GM19463 (cell line): ENCODE data around the gene SHISAL2B.
"Not testable (repeated sequence)": the region's sequence is repeated elsewhere in the genome, so short reads cannot be mapped to it uniquely, and the experiment has no call there.

ENCODE experiments used
- ATAC-seq: cut with Tn5 transposase; IDR thresholded peaks from one replicate; pipeline ENCODE4 v1.9.1; 2021; ENCODE audit warnings: mild to moderate bottlenecking, moderate library complexity; ENCODE audit not compliant: unreplicated experiment

Gene SHISAL2B

DNA sequence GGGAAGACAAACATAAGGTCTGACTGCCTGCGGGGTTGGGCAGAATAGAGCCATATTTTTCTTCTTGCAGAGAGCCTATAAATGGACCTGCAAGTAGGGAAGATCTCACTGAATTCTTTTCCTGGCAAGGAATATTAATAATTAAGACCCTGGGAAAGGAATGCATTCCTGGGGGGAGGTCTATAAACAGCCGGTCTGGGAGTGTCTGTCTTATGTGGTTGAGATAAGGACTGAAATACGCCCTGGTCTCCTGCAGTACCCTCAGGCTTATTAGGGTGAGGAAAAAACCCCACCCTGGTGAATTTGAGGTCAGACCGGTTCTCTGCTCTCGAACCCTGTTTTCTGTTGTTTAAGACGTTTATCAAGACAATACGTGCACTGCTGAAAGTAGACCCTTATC lies 6.1 kb downstream of the SHISAL2B start:
- not testable (repeated sequence) for ATAC-seq

DNA sequence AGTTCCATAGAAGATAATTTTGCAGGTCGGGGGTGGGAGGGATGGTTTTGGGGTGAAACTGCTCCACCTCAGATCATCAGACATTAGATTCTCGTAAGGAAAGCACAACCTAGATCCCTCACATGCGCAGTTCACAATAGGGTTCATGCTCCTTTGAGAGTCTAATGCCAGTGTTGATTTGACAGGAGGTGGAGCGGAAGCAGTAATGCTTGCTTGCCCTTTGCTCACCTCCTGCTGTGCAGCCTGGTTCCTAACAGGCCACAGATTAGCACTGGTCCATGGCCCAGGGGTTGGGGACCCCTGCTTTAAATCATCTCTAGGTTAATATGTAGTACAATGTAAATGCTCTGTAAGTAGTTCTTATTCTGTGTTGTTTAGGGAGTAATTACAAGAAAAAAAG lies 10.5 kb downstream of the SHISAL2B start:
- no peak for ATAC-seq

DNA sequence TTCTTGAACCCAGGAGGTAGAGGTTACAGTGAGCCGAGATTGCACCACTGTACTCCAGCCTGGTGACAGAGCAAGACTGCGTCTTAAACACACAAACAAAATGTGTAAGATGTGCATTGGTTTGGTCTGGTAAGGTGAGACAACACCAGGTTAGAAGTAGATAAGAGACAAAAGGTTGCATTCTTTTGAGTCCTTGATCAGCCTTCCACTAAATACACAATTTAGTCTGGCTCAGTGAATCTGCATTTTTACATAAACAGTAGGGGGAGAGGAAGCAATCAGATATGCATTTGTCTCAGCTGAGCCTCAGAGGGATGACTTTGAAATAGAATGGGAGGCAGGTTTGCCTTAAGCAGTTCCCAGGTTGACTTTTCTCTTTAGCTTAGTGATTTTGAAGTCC lies 15.8 kb downstream of the SHISAL2B start:
- not testable (repeated sequence) for ATAC-seq

DNA sequence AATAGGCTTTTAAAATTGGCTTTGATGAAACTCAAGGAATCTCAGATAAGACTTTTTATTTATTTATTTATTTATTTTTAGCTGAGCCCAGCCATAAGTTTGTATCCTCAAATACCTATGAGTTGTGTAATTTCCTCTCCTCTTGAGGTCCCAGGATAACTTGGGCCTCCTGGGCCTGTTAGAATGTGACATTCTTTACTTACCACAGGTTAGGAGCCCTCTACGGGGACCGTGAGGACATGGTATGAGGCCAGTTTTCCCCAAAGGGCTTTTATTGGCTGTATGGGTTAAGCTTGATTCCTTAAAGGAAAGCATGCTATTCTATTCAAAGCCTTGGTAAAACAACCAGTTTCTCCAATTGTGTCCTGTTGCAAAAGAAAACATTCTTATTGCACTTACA lies 16.9 kb downstream of the SHISAL2B start:
- no peak for ATAC-seq

DNA sequence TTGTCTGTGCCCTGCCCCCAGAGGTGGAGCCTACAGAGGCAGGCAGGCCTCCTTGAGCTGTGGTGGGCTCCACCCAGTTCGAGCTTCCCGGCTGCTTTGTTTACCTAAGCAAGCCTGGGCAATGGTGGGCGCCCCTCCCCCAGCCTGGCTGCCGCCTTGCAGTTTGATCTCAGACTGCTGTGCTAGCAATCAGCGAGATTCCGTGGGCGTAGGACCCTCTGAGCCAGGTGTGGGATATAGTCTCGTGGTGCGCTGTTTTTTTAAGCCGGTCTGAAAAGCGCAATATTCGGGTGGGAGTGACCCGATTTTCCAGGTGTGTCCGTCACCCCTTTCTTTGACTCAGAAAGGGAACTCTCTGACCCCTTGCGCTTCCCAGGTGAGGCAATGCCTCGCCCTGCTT lies 24.2 kb downstream of the SHISAL2B start:
- ATAC-seq: not testable (repeated sequence)

DNA sequence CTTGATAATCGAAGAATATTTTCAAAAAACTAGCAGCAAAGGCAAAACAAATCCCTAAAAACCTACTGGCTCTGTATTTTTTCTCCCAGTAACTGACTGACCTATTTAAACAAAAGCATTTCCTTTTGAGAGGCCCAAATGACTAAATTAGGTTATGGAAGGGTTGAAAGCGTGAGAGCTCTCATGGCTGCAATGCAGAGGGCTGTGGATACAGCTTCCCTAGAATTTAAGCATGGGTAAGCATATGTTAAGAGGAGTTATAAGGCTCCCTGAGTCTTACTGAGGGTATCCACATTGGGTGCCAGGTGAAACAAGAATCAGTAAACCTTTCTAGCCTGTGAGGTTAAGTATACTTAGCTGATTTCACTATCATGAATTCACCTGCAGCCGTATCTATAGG lies 32.3 kb downstream of the SHISAL2B start:
- no peak for ATAC-seq

DNA sequence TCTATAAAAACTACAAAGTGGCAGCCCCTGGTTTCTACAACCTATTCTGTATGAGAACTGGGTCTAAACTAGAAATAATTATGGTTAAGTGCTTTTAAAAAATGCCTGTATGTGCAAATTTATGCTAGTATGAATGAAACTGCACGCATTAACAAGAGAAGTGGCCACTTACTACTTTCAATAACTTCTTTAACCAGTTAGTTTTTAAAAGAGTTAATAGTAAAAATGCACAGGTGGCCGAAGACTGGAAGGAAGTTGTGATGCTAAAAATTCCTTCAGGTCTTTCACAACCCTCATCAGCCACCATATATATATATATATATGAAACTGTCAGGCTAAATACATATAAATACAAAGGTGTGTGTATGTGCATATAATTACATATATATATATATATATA lies 36.8 kb downstream of the SHISAL2B start:
- no peak for ATAC-seq

DNA sequence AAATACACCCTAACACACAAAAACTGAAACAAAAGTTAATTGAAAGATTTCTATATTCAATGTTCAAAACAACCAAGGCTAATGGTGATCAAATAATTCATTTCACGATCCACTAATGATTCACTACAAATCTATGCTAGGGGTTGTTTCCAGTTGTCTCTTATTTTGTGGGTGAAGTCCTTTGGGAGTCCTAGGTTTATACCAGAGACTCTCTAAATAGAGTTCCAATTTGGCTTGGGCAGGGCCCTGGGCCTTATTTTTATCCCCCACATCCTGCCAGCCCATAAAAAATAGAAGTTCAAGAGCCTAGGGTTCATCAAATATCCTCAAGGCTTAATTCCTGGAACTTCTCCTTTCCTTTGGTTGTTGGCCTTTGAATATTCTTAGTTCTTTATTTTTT lies 52.1 kb downstream of the SHISAL2B start:
- no peak for ATAC-seq

DNA sequence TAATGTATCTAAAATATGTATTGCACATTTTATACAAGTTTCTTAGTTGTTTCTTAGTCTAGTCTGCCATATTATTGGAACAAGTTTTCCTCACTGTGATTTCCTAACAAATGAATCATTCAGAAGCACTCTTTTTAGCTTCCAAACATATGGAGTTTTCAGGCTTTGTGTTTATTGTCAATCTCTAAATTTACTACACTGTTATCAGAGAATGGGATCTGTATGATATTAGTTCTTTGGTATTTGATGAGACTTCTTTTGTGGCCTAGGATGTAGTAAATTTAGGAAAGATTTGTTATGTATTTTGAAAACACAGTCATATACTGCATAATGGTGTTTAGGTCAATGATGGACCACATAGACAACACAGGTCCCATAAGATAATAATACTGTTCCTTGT lies 52.5 kb downstream of the SHISAL2B start:
- ATAC-seq: no peak

DNA sequence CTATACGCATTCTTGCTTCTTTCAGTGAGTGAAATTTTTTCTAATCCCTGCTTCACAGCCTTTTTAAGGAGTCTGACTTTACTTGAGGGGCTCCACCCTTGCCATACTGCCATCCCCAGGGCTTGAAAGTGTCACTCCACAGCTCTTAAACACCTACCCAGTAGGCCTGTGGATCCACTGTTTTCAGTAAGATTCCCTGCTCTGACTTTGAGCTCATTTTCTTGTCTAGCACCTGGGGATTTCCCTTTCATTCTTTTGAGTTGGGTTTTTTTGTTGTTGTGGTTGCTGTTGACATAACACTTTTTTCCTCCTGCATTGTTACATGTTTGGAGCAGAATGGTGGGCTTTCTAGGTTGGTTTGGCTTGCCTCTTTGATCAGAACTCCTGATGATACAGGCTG lies 54.6 kb downstream of the SHISAL2B start:
- no peak for ATAC-seq

DNA sequence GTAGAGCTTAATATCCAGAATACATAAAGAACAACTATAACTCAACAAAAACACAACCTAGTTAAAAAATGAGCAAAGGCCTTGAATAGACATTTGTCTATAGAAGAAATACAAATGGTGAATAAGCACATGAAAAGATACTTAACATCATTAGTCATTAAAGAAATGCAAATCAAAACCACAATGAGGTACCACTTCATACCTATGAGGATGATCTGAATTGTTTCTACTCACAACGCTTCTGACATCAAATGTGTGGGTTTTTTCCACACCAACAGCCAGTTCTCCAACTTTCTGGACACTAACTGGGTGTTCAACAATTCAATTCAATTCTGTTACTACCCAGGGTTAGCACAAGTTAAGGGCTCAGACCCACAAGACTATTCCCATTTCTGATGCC lies 56.1 kb downstream of the SHISAL2B start:
- no peak for ATAC-seq

DNA sequence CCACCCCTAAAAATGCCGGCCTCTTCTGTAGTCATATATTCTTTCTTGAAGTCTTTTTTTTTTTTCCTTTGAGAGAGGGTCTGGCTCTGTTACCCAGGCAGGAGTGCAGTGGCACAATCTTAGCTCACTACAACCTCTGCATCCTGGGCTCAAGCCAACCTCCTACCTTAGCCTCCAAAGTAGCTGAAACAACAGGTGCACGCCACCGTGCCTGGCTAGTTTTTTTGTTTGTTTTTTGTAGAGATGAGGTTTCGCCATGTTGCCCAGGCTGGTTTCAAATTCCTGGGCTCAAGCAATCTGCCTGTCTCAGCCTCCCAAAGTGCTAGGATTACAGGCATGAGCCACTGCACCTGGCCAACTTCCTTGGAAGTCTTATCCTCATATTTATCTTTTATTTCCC lies 59.1 kb downstream of the SHISAL2B start:
- no peak for ATAC-seq

DNA sequence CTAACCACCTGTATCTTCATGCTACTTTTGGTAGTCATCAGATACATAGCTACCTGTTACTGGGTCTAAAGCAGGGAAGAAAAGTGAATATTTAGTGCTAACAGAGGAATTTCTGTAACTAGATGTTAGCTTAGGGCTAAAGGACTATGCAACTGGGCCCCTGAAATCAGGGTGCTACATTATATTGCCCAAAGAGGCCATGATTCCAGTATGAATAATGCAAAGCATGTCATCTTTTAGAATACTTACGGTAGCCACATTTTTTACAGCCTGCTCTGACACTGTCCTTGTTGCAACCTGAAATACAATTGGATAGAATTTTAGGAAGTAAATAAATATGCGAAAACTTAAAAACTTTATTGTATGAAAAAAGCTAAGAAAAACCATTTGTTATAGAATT lies 63.8 kb downstream of the SHISAL2B start:
- ATAC-seq: no peak

DNA sequence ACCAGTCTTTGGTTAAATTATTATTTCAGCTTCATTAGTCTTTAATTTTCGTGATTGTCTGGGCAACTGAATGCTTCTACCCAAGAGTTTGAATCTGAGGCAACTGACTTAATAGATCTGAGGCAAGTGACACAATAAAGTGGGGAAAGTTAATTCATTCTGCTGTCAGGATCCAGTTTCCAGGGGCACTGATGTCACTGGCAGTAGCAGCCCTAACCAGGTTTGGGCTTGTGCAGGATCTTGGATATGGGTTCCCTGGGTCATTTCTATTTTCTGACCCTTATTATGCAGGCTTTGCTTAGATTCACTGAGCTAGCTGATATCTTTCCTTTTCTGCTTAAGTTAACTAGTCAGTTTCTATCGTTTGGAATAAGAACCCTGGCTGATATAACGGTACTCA lies 68.6 kb downstream of the SHISAL2B start:
- ATAC-seq: no peak

DNA sequence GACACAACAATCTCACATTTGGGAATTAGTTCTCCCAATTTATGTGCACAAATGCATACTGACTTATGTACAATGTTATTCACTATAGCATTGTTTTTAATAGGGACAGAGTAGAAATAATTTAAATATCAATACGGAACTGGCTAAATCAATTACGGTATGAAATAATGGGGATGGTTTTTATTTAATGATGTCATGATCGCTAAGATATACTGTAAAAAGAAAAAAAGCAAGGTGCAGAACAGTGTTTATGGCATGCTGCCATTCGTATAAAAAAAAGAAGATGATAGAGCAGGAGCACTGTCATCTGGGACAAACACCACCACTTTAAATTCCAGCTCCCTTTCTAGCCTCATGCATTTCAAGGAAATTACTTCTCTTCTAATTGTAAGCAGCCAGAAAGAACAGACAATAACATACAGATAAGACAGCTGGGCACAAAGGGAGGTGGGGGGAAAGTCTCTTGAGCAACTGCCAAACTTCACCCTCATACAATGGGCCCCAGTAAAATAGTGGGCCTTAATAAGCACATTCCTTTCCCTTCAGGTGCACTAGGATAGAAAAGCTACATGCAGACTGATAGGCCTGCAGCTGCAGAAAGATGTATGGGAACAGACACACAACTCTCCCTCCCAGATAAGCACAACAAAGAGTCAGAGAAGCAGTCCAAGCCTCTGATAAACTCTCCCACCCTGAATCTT lies 69.8 kb downstream of the SHISAL2B start:
- ATAC-seq: no peak

DNA sequence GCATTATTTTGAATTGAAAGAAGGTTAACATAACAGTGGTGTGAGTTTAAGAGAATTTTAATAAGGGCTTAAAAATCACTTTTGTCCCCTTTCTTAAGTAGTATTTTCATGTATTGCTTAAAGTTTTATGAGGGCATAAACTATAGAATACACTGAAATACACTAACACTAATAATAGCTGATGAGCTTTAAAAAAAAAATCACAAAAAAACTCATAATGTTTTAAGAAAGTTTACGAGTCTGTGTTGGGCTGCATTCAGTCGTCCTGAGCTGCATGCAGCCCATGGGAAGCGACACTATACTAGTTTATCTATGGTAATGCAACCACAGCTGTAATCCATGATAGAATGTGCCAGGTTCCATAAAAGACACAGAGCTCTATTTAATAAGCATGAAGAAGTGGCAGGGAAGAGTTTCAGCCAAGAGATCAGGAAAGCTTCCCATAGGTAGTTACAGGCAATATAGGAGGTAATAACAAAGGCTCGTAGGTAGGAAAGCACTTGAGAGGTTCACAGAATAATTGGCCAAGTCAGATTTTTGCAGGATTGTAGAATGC lies 73.7 kb downstream of the SHISAL2B start:
- ATAC-seq: no peak

DNA sequence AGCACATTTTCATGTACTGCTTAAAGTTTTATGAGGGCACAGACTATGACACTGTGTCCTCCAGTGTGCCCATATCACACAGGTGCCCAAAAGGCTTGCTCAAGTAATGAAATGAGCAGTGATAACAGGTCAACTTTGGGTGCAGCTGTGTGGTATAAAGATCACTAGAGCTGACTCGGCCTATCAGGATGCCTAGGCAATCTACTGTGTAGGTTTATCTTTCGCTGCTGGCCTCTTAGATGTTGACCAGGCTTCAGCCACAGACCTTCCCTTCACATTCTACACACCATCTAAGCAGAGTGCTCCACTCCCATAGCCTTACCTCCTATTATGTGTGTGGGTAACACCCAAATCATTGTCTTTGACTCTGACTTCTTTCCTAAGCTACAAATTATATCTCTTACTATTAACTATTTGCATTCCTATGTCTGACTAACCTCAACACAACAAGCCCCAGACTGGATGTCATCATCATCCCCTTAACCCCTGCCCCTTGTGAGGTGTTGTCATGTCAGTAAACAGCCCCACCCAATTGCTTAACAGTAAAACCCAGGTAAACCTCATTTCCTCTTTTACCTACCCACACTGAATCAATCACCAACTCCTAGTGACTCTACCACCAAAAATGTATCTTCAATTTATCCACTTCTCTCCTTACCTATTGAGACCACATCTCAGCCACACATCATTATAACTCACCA lies 75.7 kb downstream of the SHISAL2B start:
- no peak for ATAC-seq

DNA sequence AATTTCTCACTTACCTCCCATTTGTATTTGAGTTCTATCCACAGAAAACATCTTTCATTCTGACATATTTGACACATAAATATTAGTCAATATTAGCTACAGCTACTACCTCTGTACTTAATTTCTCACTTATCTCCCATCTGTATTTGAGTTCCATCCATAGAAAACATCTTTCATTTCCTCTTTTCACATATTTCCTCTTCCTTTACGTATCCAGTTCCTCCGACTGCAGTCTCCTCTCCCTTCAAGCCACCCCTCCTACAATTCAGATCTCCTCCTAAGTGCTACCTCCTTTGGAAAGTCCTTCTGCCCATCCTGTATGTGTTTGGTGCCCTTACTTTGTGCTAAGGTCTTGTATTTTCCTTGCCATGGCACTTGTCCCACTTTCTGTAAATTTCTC lies 76.6 kb downstream of the SHISAL2B start:
- no peak for ATAC-seq
